Fibroblast of villous mesenchyme (primary cell): ENCODE data around the gene RPL4. TPM values are rescaled to one million over a fixed set of nuclear protein-coding genes. Genes with fewer than 3 reads are reported as not detected.

ENCODE experiments used
- DNase-seq: peaks from one replicate; pipeline ENCODE4 v3.0.0-alpha.2; 2010; ENCODE audit warnings: low read depth
- H3K4me3 ChIP-seq: 2 replicates; pipeline ENCODE4 v1.5.1; 2011; ENCODE audit warnings: low read depth, mild to moderate bottlenecking, low read length
- CTCF ChIP-seq: IDR thresholded peaks from 2 replicates; pipeline ENCODE4 v1.5.1; 2012; ENCODE audit warnings: low read depth, mild to moderate bottlenecking, low read length; ENCODE audit not compliant: insufficient read depth
- small RNA-seq: library from RNA; depleted of rRNA; stranded (forward); fragments of <200 nt; gene quantifications from one replicate; pipeline ENCODE3, GENCODE V24; 2012
- total RNA-seq: library from RNA; depleted of rRNA; stranded (reverse); fragments of >200 nt; gene quantifications from 2 replicates; pipeline ENCODE4 v1.2.3, GENCODE V29; 2012

Gene RPL4
- total RNA-seq, 1 donor: 2,415 TPM

- no peak overlapping the region for H3K4me3 ChIP-seq
- no peak for DNase-seq
- no peak for TF ChIP-seq CTCF
Observed at GRCh38 chr15:66456211-66456610, 48.4 kb downstream of the RPL4 start.

- no peak for TF ChIP-seq CTCF
- H3K4me3 ChIP-seq: no peak overlapping the region
- DNase-seq: peak; percentile 41
Observed at GRCh38 chr15:66454143-66454542, 50.5 kb downstream of the RPL4 start.

- no peak overlapping the region for H3K4me3 ChIP-seq
- TF ChIP-seq CTCF: no peak
- no peak for DNase-seq
Observed at GRCh38 chr15:66452971-66453580, 51.6 kb downstream of the RPL4 start.

DNA sequence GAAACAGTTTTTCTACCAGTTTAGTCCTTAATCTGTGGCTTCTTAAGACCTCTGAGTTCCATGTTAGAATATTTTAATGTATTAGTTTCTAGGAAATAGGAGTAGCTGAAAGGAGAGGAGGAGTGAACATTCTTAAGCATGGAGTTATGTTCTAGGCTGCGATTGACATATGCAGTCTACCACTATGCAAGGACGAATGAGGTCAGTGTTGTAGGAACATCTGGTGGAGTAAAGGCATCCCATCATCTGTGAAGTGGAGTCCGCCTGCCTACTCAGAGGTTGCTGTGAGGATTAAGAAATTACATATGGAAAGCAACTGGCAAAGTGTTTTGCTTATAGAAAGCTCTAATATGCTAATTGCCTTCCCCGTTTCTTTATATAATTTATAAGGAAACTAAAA, 52.2 kb downstream of the RPL4 start:
- TF ChIP-seq CTCF: no peak
- DNase-seq: no peak
- H3K4me3 ChIP-seq: no peak overlapping the region

Small RNA genes within 50 kb of the gene (small RNA-seq; reads per million reads assigned to genes)
- gene MIR4512 (0.38 reads per million), gene RF01159 (not detected), gene SNORD16 (not detected), gene SNORD18A (not detected), gene SNORD18B (not detected), gene SNORD18C (not detected)

Other genes with a start within 250 kb of the RPL4 start
- 20.9 and 31.5 TPM in 2 replicates for gene DIS3L, start 211.3 kb downstream of the RPL4 start, total RNA-seq
- 10.0 and 13.8 TPM in 2 replicates for gene TIPIN, start 148.2 kb downstream of the RPL4 start, total RNA-seq
- gene MAP2K1, start 117.9 kb downstream of the RPL4 start, total RNA-seq: 21.6 and 26.3 TPM in 2 replicates
- 14.2 and 17.4 TPM in 2 replicates for gene SNAPC5, start 7.1 kb downstream of the RPL4 start, total RNA-seq
- gene ZWILCH, start 471 bp upstream of the RPL4 start, total RNA-seq: 15.8 and 19.9 TPM in 2 replicates
- 0.32 and 0.43 TPM in 2 replicates for gene LCTL, start 61.1 kb upstream of the RPL4 start, total RNA-seq
- 3.0 and 3.5 TPM in 2 replicates for gene SMAD6, start 197.4 kb upstream of the RPL4 start, total RNA-seq